ENCODE measurements around the gene TNFRSF1A.

The TNFRSF1A gene

DNA sequence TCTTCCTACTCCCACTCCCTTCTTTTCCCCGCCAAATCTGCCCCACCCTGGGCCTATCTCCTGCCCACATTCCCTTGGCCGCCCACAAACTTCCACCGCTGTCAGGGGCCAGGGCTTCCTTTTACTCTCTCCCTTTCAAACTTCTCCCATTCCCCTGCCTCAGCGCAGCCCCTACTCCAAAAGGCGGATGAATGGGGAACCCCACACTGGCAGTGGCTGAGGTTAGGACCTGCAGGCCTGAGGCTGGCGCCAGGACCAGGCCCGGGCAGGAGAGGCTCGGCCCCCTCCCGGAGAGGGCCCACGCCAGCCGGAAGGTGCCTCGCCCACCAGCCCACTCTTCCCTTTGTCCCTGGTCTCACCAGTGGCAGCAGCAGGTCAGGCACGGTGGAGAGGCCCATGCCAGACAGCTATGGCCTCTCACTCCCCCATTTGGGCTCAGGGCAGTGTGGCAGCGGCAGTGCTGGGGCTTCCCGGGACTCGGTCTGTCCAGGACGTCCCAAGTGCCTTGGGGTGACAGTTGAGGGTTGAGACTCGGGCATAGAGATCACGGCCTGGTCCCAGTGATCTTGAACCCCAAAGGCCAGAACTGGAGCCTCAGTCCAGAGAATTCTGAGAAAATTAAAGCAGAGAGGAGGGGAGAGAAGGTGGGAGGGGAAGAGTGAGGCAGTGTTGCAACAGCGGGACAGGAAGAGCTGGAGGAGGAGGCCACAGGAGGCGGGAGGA lies at the start of gene TNFRSF1A:
TSS of gene TNFRSF1A (minus strand) at position 660 of the 723 bp plus-strand sequence. CDS start at position 398, 262 bp downstream.
- peak in 1 of 2 donors; percentile 42 for DNase-seq (ENCODE audit: low read depth in 1 of 2, low spot score in 1 of 2)

DNA sequence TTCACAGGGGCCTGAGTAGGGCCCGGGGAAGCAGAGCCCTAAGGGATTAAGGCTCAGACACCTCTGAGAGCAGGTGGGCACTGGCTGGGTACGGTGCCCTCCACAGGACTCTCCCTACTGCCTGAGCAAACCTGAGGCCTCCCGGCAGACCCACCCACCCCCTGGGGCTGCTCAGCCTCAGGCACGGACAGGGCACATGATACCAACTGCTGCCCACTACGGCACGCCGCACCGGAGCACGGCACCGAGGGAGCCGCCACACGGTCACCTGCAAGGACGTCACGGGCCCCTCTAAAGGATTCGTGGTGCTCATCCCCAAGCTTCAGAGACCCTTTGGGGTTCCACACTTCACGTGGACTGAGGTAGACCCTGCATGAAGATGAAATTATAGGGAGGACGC lies 49.1 kb upstream of the TNFRSF1A start:
- DNase-seq (ENCODE audit: low read depth in 1 of 2, low spot score in 1 of 2) = no peak

GRCh38 chr12:6390084-6390799 lies 48.4 kb upstream of the TNFRSF1A start:
- no peak for DNase-seq (ENCODE audit: low read depth in 1 of 2, low spot score in 1 of 2)

DNA sequence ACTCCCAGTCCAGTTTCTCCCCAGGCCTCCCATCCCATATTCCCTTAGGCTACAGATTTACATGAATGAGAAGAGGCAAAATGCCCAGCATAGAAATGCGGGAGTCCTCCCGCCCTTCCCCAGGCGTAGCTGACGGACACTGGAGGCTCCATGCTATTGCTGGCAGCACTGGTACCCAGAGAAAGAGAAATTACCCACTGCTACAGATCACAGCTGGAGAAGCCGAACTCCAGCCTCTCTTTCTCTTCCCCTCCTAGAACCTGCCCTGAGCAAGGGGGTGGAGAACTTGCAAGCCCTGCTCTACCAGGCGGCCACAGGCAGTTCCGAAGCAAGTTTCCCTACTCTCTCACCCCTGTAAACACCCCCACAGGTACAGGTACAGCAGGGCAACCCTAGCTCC lies 45.7 kb upstream of the TNFRSF1A start:
- no peak for DNase-seq (ENCODE audit: low read depth in 1 of 2, low spot score in 1 of 2)

GRCh38 chr12:6386491-6386890 lies 44.6 kb upstream of the TNFRSF1A start:
- DNase-seq (ENCODE audit: low read depth in 1 of 2, low spot score in 1 of 2) = no peak

- no peak for DNase-seq (ENCODE audit: low read depth in 1 of 2, low spot score in 1 of 2)
Observed at GRCh38 chr12:6386038-6386437, 44.2 kb upstream of the TNFRSF1A start.

- no peak for DNase-seq (ENCODE audit: low read depth in 1 of 2, low spot score in 1 of 2)
Observed at GRCh38 chr12:6384499-6385436, 42.9 kb upstream of the TNFRSF1A start.

- no peak for DNase-seq (ENCODE audit: low read depth in 1 of 2, low spot score in 1 of 2)
Observed at GRCh38 chr12:6383572-6384498, 42.0 kb upstream of the TNFRSF1A start, which contains the start of gene LTBR. LTBR (plus strand) TSS chr12:6384162; CDS start chr12:6384359, 197 bp downstream.

DNA sequence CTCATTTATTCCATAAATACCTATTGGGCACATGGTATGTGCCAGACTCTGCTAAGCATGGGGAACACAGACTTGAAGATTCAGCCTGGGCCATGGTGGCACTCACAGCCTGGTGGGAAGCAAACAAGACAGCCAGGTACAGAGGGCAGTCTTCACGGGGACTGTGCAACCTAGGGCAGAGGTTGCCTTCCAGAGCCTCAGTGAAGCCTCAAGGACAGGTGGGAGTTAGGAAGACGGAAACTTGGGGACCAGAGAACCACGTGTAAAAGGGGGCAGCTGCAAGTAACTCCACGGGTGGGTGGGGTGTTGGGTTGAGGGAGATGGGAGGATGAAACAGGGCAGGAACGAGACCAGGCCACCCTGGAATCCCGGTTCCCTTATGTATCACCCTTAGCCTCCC lies 41.1 kb upstream of the TNFRSF1A start:
- DNase-seq (ENCODE audit: low read depth in 1 of 2, low spot score in 1 of 2) = no peak

GRCh38 chr12:6382371-6382770 lies 40.5 kb upstream of the TNFRSF1A start:
- DNase-seq (ENCODE audit: low read depth in 1 of 2, low spot score in 1 of 2) = no peak

DNA sequence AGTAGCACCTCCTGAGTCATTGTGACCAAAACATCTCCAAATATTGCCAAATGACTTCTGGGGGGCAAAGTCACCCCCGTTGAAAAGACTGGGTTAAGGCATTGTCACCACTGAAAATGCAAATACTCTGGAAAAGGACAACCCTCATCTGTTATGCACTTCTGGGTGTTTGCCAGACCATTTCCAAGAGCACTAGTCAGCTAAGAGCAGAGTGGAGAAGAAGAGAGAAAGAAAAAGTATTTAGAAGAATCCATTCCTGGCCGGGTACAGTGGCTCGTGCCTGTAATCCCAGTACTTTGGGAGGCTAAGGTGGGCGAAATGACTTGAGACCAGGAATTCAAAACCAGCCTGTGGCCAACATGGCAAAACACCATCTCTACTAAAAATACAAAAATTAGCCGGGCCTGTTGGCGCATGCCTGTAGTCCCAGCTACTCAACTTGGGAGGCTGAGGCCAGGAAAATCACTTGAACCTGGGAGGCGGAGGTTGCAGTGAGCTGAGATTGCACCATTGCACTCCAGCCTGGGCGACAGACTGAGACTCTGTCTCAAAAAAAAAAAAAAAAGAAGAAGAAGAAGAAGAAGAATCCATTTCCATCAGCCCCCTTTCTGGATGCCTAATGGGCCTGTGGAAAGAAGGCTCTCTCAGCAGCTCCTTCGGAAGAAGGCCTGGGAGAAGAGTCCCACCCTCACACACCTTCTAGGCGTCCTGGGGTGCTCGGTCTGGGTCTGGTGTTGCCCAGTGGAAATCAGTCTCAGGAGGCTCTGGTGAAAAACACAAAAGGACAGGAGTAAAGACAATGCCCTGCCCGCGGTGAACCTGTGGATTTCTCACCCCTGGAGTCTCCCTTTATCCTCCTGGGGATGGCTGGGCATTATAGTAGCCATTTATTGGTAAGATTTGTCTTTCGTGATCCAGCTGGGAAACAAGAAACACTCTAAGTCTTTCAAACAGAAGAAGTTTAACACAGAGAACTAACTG lies 38.6 kb upstream of the TNFRSF1A start:
- DNase-seq (ENCODE audit: low read depth in 1 of 2, low spot score in 1 of 2) = no peak

DNA sequence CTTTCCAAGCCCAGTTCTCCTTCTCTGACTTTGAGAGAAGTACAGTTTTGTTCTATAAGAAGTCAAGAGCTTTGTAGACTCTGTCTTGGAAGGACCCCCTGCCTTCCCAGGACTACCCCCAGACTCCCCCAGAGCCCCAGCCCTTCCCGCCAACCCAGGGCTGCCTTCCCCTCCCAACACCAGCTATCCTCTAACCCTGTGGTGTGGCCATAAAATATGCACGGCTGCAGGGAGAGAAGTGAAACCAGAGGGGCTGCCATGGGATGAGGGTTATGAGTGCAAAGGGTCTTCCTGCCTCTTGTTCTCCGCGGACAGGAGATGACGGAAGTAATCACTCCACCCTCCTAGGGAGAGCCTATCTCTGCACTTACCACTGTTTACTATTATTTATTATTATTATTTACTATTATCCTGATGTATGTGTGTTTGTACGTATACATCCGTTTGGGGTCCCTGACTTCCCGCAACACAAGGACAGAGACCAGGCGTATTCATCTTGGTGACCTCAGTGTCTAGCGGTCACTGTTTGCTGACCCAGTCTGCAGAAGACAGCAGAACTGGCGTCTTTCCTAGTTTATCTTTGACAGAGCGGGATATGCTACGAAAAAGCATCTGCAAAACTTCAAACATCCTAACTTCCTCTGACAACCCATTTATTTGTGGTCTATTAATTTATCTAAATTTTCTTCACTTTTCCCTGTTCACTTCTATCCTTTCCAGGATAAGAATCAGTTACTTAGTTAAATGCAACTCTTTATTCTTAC lies 37.0 kb upstream of the TNFRSF1A start:
- no peak for DNase-seq (ENCODE audit: low read depth in 1 of 2, low spot score in 1 of 2)

DNA sequence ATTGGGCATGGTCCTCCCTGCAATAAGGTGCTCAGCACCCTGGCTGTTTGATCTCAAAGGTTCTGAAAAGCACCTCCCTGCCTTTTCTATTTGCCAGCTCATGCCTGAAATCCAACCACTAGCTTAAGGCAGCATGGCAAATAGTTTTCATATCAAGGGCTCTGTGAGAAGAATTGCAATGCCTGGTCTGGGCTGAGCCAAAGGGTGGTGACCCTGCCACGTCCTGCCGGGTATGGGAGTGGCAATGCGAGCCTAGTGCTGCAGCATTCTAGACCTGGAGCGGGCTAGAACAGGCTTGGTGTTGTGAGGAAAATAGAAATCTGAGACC lies 35.8 kb upstream of the TNFRSF1A start:
- DNase-seq (ENCODE audit: low read depth in 1 of 2, low spot score in 1 of 2) = no peak

GRCh38 chr12:6376870-6377666 lies 35.2 kb upstream of the TNFRSF1A start:
- no peak for DNase-seq (ENCODE audit: low read depth in 1 of 2, low spot score in 1 of 2)

DNA sequence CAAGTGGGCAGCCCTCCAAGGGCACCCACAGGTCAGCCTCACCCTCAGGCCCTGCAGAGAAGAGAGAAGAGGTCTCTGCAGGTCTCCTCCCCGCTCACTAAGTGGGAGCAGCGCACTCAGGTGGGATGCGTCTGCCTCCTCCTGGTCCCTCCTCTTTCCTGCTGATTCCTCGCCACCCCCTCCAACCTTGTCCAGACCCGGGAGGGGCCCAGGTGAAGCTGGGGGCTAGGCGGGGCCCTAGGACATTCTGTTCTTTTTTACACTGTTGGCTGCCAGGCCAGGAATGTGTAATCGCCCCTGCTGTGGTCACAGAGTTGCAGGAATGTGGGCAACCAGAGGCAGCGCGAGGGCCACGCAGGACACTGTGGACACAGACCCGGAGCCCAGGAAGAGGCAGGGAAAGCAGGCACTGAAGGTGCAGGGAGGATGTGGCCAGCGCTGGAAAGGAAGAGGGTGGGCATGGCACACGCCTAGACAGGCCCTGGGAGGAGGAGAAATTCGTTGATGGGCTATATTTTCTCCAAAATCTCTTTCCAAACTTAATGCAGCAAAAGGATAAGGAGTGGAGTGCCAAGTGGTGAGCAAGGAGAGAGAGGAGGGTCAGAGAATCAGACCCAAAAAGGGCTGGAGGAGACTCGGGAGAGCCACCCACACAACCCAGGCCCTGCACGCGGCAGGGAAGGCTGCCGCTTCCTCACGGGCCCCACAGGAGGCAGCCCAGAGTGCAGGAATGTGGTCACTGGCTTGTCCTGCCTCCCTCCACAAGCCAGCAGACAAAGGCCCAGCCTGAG lies 34.4 kb upstream of the TNFRSF1A start:
- no peak for DNase-seq (ENCODE audit: low read depth in 1 of 2, low spot score in 1 of 2)

GRCh38 chr12:6375269-6376078 lies 33.6 kb upstream of the TNFRSF1A start, which contains the start of gene SCNN1A:
SCNN1A (minus strand) TSS chr12:6375563; CDS start chr12:6374783, 780 bp downstream.
- no peak for DNase-seq (ENCODE audit: low read depth in 1 of 2, low spot score in 1 of 2)
